Activated T-helper 1 cell treated with anti-CD3 and anti-CD28 coated beads, Interleukin-2, amount 50 U/mL, for 16 hours (primary cell): ENCODE results near the gene FXR2.

Source experiments
- DNase-seq, 2 donors: peaks; one replicate each; pipeline ENCODE4 v3.0.0-alpha.2; 2020; ENCODE audit warnings: low read depth in 1 of 2, low spot score in 1 of 2

FXR2 gene

GRCh38 chr17:7552621-7553051, 62.1 kb downstream of the FXR2 start:
- DNase-seq: no peak

- DNase-seq: no peak
Measured at GRCh38 chr17:7551396-7551795, 63.3 kb downstream of the FXR2 start.

- no peak for DNase-seq
Measured at GRCh38 chr17:7550344-7550743, 64.4 kb downstream of the FXR2 start.

GRCh38 chr17:7549401-7550055, 65.2 kb downstream of the FXR2 start:
- DNase-seq: peak in 1 of 2 donors; percentile 17

GRCh38 chr17:7548585-7549400, 65.9 kb downstream of the FXR2 start, which contains the start of gene TNFSF12:
Gene TNFSF12 (plus strand): TSS chr17:7549058. CDS start chr17:7549154, 96 bp downstream.
- peak; percentile 27 to 44 for DNase-seq

DNA sequence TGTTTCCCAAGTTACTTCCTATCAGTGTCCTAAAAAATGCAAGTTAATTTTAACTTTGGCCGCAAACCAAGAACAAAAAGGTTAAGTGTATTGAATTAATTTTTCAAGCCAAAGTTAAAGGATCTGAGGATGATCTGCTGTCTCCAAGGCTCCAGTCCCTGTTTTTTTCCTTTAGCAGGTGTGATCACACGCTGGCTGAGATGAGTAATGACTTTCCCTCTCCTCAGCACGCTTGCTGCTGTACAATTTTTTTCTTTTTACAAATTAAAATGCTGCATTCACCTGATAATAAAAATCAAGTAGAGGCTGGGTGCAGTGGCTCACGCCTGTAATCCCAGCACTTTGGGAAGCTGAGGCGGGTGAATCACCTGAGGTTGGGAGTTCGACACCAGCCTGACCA, 69.8 kb downstream of the FXR2 start:
- no peak for DNase-seq
